Esophagus squamous epithelium (tissue), 4 donors: ENCODE results near the gene ALX4.

Source experiments
- POLR2A ChIP-seq, 4 donors: fragments of 450-650 bp; IDR thresholded peaks; one replicate each; pipeline ENCODE4 v1.6.1; 2017; ENCODE audit warnings: antibody characterized with exemption in 4 of 4, mild to moderate bottlenecking in 4 of 4, moderate library complexity in 3 of 4
- TF ChIP-seq, protein P1 (sequence below), 6 experiments: fragments of 450-650 bp in 4 of 6; fragments of 200-600 bp in 2 of 6; sonication (generic) in 2 of 6; IDR thresholded peaks; one replicate each; pipeline ENCODE4 v1.5.1; 2016 to 2019; ENCODE audit warnings: antibody characterized with exemption in 6 of 6, mild to moderate bottlenecking in 4 of 6, moderate library complexity in 4 of 6

DNA sequence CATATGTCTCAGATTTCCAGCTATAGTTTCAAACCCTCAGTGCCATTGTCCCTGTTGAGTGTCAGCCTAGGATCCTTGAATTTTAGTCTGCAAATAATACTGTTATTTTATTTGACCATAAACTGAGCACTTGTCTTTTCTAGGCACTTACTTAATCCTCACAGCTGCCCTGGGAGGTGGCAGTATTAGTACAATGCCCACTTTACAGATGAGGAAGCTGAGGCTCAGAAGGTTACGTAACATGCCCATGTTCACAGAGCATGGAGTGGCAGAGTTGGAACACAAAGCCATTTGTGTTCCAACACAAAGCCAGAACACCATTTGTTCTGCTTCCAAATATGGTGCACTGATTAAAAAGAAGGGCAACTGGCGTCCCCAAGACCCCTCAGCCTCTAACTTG is 38.2 kb upstream of the ALX4 start:
- TF ChIP-seq, protein P1, sequence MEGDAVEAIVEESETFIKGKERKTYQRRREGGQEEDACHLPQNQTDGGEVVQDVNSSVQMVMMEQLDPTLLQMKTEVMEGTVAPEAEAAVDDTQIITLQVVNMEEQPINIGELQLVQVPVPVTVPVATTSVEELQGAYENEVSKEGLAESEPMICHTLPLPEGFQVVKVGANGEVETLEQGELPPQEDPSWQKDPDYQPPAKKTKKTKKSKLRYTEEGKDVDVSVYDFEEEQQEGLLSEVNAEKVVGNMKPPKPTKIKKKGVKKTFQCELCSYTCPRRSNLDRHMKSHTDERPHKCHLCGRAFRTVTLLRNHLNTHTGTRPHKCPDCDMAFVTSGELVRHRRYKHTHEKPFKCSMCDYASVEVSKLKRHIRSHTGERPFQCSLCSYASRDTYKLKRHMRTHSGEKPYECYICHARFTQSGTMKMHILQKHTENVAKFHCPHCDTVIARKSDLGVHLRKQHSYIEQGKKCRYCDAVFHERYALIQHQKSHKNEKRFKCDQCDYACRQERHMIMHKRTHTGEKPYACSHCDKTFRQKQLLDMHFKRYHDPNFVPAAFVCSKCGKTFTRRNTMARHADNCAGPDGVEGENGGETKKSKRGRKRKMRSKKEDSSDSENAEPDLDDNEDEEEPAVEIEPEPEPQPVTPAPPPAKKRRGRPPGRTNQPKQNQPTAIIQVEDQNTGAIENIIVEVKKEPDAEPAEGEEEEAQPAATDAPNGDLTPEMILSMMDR (IDR thresholded peaks at IDR 0.05), result no peak
- TF ChIP-seq POLR2A (IDR thresholded peaks at IDR 0.05), result no peak
